ENCODE results near the gene PLSCR5.

Gene PLSCR5

DNA sequence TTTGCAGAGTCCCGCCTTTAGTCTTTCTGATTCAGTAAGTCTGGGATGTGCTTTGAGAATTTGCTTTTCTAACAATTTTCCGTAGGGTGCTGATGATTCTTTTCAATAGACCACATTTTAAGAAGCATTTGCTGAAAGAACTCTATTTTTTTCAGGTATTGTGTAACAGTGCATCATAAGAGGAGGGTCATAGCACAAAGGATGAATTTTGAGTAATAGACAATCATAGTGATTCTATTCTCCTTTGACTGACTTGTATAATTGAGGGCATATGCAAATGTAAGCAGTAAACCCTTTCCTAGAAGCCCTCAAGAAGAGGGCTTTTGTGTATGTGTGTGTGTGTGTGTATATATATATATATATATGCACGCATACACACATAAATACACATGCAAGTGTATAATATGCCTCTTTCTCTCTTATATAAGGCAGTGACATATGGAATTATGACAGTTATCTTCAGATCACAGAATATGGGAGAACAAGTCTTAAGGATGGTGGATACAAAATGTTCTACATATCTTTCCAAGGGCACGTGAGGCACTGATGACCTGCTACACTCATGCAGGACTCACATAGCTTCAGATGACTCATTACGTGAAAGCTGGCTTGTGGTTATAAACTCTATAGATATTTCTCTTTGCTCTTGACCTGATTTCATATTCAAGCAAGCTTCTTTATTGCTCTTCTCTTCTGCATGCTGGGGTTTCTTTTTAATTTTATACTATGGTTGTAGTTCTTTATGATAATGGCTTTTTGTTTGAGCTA lies 54.2 kb downstream of the PLSCR5 start:
- H3K4me3 ChIP-seq (replicated peaks; ENCODE audit: low read depth, low read length) = no peak overlapping the region
- TF ChIP-seq, protein P1, sequence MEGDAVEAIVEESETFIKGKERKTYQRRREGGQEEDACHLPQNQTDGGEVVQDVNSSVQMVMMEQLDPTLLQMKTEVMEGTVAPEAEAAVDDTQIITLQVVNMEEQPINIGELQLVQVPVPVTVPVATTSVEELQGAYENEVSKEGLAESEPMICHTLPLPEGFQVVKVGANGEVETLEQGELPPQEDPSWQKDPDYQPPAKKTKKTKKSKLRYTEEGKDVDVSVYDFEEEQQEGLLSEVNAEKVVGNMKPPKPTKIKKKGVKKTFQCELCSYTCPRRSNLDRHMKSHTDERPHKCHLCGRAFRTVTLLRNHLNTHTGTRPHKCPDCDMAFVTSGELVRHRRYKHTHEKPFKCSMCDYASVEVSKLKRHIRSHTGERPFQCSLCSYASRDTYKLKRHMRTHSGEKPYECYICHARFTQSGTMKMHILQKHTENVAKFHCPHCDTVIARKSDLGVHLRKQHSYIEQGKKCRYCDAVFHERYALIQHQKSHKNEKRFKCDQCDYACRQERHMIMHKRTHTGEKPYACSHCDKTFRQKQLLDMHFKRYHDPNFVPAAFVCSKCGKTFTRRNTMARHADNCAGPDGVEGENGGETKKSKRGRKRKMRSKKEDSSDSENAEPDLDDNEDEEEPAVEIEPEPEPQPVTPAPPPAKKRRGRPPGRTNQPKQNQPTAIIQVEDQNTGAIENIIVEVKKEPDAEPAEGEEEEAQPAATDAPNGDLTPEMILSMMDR (IDR thresholded peaks at IDR 0.05; ENCODE audit: low read depth, low read length, missing control alignments) = no peak
- DNase-seq (ENCODE audit: extremely low read depth, low read depth) = peak; percentile 54

DNA sequence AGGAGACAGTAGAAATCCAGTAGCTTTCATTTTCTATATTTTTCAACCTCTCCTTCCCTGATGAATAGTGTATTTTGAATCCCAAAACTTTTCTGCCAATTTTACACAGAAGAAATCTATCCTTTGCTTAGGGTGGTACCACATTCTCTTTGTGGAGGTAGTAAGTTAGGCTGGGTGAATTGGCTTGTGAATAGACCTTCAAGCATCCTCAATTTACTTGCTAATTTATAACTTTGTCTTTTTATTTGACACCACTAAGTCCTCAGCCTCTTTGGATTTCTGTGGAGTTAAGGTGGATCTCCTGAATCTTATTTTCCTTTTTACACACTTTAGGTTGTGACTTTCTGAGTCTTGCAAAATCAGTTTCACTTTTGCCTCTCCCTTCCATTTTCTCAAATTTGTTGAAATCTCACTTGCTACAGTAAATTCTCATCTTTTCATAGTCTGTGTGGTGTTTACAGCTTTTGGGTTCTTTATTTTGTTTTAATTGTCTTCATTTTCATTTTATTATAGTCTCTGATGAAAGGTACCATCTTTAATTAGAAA lies 55.0 kb downstream of the PLSCR5 start:
- DNase-seq (ENCODE audit: extremely low read depth, low read depth) = no peak
- TF ChIP-seq, protein P1 (IDR thresholded peaks at IDR 0.05; ENCODE audit: low read depth, low read length, missing control alignments) = no peak
- no peak overlapping the region for H3K4me3 ChIP-seq (replicated peaks; ENCODE audit: low read depth, low read length)

DNA sequence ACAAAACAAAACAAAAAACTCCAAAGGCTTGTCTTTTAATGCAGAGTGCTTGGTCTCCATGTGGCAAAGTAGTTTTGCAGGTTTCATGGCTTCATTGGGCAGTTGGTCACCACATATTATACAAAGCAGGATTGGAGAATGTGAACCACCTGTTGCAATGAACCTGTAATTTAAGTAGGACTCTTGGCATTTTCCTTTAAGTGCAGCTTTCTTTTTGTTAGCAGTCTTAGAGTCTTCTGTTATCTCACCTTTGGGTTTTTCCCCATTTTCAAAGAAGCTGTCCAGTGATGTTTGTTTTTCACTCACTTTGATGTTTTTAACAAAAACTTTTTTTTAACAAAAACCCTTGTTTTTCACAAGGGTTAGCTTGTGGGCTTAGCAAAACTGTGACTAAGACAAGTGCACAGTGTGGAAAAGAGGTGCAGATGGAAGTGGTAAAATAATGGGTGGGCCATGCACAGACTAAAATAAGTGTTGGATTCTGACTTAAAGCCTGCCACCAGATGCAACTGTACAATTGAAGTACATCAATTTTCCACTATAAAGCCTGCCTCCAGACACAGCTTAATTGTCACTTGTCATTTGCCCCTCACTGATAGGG lies 57.8 kb downstream of the PLSCR5 start:
- no peak for DNase-seq (ENCODE audit: extremely low read depth, low read depth)
- H3K4me3 ChIP-seq (replicated peaks; ENCODE audit: low read depth, low read length) = no peak overlapping the region
- TF ChIP-seq, protein P1 (IDR thresholded peaks at IDR 0.05; ENCODE audit: low read depth, low read length, missing control alignments) = no peak

DNA sequence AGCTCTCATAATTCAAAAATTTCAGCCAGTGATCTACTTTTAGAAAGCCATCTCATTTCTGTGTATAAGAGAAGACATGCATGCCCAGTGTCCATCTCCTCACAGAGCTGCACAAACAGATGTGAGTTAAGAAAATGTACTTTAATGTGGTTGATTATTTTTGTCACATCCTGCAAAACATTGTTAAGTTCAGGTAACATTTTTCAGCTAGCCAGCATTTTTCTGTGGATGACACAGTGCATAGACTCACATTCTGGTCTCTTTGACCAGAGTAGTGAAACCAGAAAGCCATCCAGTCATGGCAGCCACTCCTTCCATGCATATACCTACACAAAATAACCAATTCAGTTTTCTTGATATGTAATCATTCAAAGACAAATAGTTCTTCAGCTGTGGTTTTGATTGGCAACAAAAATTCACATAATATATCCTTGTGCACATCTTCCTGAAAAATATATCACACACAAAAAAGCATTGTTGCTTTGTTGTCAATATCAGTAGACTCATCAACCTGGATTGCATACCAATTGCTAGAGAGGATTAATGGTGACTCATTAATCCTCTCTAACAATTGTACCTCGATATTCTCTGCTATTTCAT lies 58.7 kb downstream of the PLSCR5 start:
- TF ChIP-seq, protein P1 (IDR thresholded peaks at IDR 0.05; ENCODE audit: low read depth, low read length, missing control alignments) = no peak
- no peak for DNase-seq (ENCODE audit: extremely low read depth, low read depth)
- H3K4me3 ChIP-seq (replicated peaks; ENCODE audit: low read depth, low read length) = no peak overlapping the region

DNA sequence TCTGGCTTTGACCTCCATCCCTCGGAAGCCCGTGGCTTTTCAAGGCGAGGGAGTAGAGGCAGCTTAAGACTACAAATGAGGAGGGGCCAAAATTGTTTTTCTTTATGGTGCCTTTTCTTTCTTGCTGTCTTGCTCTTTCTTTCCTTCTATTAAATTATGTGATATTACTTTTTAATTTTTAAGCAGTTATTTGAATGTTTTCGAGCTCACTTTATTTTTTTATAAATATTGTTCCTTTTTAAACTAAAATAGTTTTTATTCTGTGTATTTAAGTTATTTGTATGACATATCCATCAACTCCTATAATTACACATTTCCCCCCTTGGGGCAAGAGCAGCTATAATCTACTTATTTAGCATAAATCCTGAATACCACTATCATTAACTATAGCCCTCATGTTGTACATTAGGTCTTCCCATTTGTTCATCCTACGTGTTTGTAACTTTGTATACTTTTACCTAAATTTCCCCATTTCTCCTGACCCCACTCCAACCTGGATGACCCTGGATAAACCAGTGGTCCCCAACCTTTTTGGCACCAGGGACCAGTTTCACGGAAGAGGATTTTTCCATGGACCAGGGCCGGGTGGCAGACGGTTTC lies 60.1 kb downstream of the PLSCR5 start:
- DNase-seq (ENCODE audit: extremely low read depth, low read depth) = no peak
- H3K4me3 ChIP-seq (replicated peaks; ENCODE audit: low read depth, low read length) = peak overlapping the region; percentile 83

More for the DNA sequence above, 60.1 kb downstream of the PLSCR5 start:
- TF ChIP-seq, protein P1 (IDR thresholded peaks at IDR 0.05; ENCODE audit: low read depth, low read length, missing control alignments) = no peak
